GM18907 (cell line): ENCODE data around the gene NUDT2.

Source experiments
- ATAC-seq: cut with Tn5 transposase; IDR thresholded peaks from one replicate; pipeline ENCODE4 v1.9.1; 2021; ENCODE audit warnings: mild to moderate bottlenecking, moderate library complexity; ENCODE audit not compliant: unreplicated experiment

Gene NUDT2

GRCh38 chr9:34383904-34384303 is 54.5 kb downstream of the NUDT2 start:
- no peak for ATAC-seq

GRCh38 chr9:34384368-34385165 is 55.2 kb downstream of the NUDT2 start:
- ATAC-seq: no peak

DNA sequence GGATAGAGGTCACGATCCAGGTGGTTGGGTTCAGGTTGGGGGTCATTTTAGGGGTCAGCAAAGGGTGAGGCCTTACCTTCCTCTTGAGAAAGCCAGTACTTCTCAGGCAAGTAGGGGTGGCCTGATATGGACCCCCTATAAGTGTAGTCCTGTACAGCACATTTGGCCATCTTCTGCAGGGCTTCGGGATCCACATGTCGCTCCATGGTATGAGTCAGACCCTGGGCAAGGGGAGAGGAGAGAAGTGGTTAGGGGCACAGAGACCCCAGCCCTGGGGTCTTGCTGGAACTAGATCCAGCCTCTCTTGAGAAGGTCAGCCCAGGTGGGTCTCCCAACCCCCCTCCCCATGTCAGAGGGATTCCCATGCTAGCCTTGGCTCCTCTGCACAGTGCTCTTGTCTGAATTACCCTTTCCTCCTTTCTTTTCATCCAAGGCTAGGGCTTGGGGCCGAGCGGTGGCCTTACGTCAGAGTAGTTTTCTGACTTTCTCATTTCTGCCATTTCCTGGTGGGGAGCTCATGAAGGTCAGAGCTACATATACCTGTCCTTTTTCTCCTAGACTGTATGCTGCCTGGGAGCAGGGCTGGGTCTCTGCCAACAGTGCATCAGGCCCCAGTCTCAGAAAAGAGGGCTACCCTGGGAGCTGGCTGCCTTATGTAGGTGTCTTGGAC is 56.3 kb downstream of the NUDT2 start:
- ATAC-seq: no peak

GRCh38 chr9:34386656-34387055 is 57.3 kb downstream of the NUDT2 start:
- no peak for ATAC-seq

DNA sequence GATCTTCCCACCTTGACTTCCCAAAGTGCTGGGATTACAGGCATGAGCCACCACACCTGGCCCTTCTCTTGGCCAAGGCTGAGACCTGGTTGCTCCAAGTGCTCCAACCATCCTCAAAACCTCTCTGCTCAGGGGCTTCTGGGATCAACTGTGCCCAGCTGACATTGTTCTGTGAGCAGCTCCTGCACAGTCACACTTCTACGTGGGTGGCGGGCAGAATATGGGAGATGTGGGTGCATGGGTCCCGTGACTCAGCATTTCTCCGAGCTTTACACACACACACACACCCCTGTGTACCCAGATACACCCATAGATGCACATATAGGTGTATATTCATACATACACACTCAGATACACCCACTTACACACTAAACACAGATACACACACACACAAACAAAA is 57.9 kb downstream of the NUDT2 start:
- ATAC-seq: no peak

GRCh38 chr9:34392511-34392910 is 63.1 kb downstream of the NUDT2 start:
- no peak for ATAC-seq
